CD4-positive, alpha-beta T cell treated with Interleukin-10 for 1 hour (primary cell): ENCODE results near the gene MAP6.

ENCODE experiments used
- DNase-seq: peaks from one replicate; pipeline ENCODE4 v3.0.0-alpha.2; 2020

Gene MAP6

DNA sequence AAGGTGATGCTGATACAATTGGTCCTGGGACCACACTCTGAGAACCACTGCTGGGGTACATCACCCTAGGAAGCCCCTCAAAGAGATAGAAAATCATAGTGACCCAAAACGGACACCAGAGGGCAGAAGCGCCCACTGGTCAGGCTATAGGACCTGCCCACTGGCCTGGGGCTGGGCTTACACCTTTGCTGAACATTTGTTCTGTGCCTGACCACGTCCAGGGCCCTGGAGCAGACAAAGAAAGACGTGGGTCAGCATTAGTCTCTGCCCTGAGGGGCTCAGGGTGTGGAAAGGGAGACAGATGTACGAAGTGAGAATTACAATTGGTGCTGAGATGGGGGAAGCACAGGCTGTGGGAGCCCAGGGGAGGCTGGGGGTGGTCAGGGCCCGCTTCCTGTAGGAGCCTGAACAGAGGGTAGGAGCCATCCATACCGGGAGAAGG, 121.2 kb downstream of the MAP6 start:
- peak; percentile 44 for DNase-seq

DNA sequence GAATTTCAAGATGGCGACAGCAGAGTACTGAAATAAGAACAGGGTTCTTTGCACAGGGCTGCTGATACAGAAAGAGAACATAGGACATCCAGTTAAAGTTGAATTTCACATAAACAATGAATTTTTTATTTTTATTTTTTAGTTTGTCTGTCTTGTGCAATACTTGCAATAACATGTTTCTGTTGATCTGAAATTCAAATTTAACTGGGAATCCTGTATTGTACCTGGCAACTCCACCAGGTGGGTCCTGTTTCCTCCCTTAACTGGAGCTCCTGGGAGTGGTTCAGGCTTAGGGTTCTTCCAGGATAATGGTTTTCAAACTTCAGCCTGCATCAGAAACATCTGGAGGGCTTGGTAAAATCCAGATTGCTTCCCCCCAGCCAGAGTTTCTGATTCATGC, 121.7 kb downstream of the MAP6 start:
- no peak for DNase-seq

DNA sequence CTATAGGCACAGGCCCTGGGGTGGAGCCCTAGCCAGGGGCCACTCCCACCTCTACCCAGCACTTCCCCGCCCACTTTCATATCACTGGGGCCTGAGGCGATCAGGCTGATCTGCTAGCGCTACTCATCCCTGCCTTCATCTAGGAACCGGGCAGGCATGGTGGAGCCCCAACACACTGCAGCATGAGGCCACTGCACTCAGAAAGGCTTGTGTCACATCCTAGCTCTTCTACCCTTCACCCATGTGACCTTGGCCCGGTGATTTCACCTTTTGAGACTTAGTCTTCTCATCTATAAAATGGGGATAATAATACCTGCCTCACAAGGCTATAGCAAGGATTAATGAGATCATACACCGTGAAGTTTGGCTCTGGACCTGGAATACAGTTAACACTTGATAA, 125.0 kb downstream of the MAP6 start:
- DNase-seq: no peak

- DNase-seq: no peak
Measured at GRCh38 chr11:75542088-75542438, 126.8 kb downstream of the MAP6 start.

DNA sequence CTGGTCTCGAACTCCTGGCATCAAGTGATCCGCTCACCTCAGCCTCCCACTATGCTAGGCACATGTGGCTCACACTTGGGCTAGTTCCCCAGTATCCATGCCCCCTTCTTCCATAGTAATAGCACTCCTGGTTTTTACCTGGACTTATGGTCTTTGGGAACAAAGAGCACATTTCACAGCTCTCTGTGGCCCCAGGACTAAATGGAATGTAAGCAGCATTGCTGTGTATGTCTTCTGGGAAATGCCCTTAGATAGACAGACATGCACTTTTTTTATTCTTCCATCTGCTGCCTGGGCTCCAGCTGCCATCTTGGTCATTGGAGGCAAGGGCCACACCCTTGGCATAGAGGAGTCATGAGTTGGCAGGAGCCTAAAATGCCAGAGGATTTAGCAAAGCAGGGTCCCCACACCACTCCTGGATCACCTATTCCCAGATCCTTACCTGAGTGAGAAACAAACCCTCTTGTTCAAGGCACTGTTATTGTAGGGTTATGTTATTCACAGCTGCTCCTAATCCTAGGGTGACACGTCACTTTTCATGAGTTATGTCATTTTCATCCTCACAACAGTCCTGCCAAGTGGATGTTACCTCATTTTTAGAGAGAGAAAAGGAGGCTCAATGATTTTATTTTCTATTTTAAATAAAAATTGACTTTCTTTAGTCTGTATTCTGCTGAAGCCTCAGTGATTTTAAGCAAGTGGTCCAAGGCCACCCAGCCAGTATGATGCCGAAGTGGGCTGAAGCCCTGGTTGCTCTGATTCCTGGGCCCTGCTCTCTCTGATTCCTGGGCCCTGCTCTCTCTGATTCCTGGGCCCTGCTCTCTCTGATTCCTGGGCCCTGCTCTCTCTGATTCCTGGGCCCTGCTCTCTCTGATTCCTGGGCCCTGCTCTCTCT, 127.4 kb downstream of the MAP6 start:
- no peak for DNase-seq

- no peak for DNase-seq
Measured at GRCh38 chr11:75539459-75540334, 129.1 kb downstream of the MAP6 start.

- no peak for DNase-seq
Measured at GRCh38 chr11:75538150-75538942, 130.5 kb downstream of the MAP6 start.

DNA sequence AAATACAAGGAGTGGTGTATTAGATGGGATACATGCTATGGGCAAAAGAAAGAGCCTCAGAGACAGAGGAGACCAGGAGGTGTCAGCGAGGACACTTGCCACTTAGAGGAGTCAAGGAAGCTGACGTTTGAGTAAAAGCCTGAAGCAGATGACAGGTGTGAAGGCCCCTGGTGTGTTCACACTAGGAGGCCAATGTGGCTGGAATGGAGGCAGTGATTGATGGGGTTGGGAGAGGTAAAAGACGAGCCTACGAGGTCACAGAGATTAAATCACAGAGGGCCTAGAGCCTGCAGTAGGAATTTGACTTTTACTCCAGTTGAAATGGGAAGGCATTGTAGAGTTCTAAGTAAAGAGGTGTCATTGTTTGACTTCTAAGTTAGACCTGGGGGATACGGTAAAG, 131.1 kb downstream of the MAP6 start:
- no peak for DNase-seq
